ENCODE data around the gene HBP1.
A peak's percentile ranks its signal among the peaks of the same experiment; 100 is the strongest.
"Not testable (repeated sequence)": the region's sequence is repeated elsewhere in the genome, so short reads cannot be mapped to it uniquely, and the experiment has no call there.

HBP1 gene

DNA sequence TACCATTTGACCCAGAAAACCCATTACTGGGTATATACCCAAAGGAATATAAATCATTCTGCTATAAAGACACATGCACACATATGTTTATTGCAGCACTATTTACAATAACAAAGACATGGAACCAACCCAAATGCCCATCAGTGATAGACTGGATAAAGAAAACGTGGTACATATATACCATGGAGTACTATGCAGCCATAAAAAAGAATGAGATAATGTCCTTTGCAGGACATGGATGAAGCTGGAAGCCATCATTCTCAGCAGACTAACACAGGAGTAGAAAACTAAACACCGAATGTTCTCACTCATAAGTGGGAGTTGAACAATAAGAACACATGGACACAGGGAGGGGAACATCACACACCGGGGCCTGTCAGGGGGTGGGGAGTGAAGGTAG is 13.1 kb upstream of the HBP1 start:
- not testable (repeated sequence) for DNase-seq (ENCODE audit: low read depth in 2 of 2)

DNA sequence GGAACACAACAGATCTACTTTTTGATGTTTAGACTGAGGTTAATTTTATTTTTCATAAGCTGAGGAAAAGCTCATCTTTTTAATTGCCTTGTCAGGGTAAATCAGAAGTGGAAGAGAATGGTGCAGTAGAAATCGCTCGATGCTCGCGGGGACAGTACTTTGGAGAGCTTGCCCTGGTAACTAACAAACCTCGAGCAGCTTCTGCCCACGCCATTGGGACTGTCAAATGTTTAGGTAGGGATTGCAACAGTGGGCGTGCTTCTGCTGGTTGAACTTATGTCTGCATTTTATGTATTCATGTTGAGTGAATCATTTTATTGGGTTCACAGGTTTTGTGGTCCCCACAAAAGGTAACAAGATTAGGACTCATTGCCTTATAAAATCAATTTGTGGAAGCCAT is 11.7 kb upstream of the HBP1 start:
- no peak for DNase-seq (ENCODE audit: low read depth in 2 of 2)

DNA sequence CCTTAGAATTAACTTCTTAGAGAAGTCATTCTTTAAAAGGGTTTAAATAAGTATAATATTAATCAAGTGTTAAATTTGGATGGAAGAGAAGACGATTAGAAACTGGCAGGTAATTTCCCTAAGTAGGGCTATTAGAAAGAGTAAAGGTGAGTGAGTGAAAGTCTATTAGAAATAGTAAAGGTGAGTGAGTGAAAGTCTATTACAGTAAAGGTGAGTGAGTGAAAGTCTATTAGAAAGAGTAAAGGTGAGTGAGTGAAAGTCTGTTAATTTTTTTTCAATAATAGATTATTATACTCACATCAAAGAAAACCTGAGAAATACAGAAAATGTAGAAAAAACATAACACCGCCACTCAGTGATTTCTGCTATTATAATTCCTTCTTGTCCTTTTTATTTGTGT is 10.8 kb upstream of the HBP1 start:
- no peak for DNase-seq (ENCODE audit: low read depth in 2 of 2)

DNA sequence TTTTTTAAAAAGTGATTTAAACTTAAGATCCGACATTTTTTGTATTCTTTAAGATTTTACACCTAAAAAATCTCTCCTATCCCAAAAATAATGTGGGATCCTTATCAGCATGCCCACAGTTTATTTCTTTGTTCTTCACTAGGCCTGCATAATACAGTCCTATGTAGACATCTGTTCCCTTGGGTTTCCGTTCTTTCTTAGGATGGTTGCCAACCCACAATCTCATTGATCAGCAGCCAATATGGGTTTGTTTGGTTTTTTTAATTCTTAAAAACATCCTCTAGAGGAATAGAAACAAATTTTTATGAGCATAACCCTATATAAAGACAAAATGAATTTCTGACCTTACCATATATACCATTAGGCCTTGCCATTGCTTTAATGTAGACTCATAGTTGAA is 8.4 kb upstream of the HBP1 start:
- no peak for DNase-seq (ENCODE audit: low read depth in 2 of 2)

DNA sequence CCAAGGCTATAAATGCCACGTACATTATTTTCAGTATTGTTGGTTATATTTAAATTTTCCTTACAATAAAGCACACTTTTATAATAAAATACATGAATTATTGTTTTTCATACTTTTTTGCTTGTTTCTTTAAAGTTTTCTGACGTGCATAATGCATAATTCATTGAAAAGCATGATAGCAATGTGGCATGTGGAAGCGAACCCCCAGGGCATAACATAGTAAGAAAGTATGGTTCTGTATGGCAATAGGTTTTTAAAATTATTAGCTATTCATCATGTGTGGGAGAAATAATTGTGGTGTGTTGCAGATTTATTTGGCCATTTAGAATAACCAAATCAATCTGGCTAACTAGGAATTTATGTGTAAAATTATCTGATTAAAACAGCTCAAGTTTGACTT is 7.4 kb upstream of the HBP1 start:
- no peak for DNase-seq (ENCODE audit: low read depth in 2 of 2)

DNA sequence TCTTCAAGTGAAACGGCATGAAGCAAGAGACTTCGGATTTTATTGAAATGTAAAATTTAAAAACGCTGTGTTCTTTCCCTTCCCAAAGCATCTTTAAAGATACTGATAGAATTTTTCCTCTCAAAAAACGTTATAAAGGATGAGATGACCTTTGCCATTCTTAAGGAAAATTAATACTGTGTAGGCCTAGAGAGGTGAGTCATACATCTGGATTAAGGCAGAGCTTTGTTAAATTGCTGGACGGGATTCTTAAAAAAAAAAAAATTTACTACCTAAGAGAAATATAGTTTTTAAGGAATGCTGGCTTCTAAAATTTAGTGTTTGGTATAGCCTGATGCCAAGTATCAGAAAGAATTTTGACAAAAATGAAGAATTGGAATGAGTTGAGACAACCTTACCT is 6.3 kb upstream of the HBP1 start:
- DNase-seq (ENCODE audit: low read depth in 2 of 2): no peak

DNA sequence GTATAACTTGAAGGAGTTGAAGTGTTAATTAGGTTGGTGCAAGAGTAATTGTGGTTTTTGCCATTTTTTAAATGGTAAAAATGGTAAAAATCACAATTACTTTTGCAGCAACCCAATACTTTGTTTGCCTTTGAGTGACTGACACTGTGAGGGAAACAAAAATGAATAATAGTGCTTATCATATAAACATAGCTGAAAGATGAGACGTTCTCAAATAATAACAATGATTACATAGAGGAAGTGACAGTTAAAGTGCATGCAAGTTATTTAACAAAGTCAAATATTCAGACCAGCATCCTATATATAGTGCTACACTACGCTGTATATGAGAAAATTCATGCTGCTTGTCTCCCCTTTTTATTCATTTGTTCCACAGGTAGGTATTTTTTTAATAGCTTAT is 4.7 kb upstream of the HBP1 start:
- no peak for DNase-seq (ENCODE audit: low read depth in 2 of 2)

DNA sequence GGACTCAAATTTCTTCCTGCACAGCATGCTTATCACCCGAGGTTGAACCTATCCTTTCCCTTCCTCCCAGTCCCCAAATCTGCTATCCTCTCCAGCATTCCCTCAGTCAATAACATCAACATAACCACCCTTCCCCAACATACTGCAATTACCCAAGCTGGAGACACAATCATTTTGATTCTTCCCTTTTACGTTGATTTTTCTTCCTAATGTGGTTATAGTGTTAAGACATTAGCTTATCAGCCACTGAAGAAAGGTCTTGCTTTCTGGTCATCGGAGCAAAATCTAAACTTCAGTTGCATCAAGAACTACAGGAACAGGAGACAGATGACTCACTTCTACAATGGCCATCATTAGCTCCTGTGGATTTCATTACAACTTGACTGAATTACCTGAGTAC is 3.5 kb upstream of the HBP1 start:
- no peak for DNase-seq (ENCODE audit: low read depth in 2 of 2)

DNA sequence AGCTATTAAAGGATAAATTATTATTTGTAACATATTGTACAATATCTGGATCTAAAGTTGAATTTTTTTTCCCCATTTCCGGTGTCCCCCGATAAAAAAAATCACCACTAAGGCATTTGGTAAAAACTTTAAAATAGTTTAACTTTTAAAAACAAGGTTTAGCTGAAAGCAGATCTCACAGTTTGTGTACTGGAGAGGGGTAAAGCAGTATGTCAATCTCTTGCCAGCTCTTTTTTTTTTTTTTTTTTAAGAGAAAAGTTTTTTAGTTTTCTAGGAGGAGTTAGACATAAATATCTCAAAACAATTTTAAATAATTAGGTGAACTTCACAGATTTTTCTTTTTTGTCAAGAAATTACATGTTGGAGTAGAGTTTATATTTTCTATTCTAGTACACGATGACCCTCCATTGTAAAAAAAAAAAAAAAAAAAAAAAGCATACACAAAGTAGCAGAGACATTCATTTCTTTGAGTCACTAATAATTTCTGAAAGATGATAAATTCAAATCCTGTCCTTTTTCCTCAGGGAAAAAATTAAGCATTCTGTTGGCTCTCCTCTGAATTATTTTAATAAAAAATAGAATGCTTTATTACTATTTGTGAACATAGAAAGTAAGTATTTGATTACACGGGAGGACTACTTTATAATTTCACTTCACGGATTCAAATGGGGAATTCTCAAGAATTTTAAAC is 1.9 kb upstream of the HBP1 start:
- no peak for DNase-seq (ENCODE audit: low read depth in 2 of 2)

DNA sequence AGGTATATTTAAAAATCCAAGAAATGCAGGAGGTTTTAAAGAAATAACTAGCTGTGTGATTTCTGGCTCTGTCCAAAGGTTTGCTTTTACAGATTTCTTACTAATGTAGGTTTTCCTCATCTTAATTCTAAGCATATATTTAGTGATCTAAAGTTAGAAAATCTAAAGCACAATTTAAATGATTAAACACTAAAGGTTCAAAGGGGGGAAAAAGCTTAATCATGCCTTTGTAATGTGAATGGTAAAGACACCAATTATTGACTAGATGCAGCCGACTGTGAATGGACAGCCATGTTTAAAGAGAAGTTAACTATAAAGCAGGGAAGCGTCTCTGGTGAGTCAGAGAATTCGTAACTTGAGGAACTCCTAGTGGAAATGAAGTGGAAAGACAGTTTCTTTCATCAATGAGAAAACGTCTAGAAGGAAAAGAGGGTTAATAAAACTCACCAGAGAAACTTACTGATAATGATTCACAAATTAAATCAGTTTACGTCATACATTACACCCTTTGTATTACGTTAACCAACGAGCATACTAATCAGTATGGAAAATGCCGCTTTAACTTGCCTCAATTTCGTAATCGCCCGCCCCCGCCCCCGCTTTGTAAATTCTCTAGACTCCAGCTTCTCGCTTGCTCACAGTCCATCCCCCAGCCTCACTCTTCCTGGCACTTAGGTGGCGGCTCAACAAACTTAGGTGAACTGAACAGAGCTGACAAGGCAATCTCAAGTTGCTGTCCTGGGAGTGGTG is 1.1 kb upstream of the HBP1 start:
- DNase-seq (ENCODE audit: low read depth in 2 of 2): peak in 1 of 2 donors; percentile 44

DNA sequence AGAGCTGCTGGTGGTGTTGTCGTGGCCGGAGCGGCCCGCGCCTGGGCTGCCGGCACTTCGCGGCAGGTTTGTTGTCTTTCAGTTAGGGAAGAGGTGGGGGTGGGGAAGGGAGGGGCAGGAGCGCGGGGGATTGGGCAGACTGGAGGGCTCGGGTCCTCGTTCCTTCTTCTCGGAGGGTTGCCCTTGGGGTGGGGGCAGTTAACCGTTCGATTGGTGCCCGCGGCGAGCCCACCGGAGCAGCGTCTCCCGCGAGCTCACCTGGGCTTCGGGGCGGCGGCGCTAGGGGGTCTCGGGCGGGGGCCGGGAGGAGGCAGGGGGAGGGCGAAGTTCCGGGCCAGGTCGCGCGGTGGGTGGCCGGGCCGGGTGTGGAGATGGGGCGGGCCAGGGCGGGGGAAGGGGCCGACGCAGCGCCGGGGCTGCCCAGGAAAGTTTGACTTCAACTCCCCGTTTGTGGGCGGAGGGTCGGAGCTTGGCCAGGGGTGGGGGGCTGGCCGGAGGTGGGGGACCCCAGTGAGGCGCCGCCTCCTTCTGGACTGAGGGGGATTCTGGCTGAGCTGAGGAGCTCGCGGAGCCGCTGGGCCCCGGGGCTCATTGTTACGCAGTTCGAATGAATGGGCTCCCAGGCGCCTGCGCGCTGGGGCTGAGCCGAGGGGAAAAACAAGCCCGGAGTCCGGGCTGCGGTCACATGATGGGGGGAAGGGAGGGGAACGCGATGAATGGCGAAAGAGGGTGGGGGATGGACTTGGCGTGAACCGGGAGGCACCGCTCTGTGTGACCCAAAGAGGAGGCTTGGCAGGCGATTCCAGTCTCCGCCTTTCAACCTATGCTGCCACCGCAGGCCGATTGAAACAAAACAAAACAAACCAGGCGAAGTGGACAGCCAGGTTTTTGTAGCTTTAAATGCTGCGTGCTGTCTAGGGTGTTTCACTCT is 582 bp downstream of the HBP1 start:
- peak; percentile 67 to 70 for DNase-seq (ENCODE audit: low read depth in 2 of 2)

DNA sequence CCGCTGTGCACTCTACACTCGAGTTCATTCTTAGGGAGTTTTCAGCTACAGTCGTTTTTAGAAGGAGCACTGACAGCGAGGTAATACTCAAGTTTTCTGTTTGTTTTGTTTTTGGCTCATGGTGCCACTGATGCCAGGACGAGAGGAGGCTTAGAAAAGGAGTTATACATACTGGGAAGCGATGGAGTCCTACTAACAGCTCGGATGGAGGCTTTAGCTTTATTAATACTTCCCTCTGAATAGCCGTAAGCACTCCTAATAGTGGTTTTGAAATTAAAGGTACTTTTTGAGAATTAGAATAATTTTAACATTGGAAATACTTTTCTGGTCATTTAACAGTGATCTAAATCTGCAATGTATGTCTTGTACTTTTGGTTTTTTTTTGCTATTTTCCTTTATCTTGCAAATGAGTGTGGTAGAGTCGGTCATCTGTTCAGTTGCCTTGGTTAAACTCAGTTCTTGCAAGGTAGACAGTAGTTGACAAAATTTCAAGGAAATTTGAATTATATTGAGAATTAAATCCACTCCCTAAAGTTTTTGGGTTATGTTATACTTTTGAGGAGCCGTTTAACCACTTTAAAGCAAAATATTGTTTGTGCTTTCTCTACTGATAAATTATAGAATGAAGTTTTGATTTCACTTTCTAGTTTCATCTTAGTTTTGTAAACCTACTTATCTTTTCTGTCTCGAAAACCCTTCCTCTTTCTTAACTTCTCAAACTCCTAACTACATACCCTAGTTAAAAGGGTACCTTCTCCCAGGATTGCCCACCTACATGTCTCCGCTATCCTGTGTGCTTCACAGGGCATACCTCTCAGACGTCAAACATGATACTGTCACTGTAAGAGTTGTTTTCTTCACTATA is 1.5 kb downstream of the HBP1 start:
- no peak for DNase-seq (ENCODE audit: low read depth in 2 of 2)

DNA sequence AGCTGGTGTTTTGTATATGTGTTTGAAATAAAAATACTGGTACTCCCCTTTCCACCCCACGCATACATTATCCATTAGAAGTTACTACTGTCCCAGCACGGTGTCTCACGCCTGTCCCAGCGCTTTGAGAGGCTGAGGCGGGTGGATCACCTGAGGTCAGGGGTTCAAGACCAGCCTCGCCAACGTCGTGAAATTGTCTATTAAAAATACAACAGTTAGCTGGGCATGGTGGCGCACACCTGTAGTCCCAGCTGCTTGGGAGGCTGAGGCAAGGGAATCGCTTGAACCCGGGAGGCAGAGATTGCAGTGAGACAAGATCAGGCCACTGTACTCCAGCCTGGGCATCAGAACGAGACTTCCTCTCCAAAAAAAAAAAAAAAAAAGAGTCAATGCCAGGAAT is 2.7 kb downstream of the HBP1 start:
- DNase-seq (ENCODE audit: low read depth in 2 of 2): no peak

DNA sequence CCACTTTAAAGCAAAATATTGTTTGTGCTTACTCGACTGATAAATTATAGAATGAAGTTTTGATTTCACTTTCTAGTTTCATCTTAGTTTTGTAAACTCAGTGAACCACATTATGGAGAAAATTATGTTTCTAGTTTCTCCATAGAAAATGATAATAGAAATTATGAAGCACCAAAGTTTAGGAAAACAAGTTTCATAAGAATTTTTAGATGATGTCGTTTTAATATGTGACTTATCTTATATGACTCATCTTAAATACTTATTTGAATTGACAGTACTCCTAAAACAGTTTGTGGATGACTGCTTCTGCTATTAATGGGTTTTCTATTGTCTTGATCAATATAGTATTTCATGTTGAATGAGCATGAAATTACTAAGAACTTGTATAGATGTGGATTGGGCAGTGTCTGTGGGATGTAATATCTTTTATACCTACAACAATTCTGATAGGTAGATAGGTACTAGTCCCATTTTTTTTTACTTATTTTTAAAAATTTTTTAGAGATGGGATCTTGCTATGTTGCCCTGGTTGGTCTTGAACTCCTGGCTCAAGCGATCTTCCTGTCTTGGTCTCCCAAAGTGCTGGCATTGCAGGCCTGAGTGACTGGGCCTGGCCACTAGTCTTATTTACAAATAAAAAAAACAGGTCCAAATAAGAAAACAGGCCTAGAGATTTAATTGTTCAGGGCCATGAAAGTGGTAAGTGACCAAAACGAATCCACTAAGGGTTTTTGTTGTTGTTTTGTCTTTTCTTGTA is 3.7 kb downstream of the HBP1 start:
- DNase-seq (ENCODE audit: low read depth in 2 of 2): no peak

DNA sequence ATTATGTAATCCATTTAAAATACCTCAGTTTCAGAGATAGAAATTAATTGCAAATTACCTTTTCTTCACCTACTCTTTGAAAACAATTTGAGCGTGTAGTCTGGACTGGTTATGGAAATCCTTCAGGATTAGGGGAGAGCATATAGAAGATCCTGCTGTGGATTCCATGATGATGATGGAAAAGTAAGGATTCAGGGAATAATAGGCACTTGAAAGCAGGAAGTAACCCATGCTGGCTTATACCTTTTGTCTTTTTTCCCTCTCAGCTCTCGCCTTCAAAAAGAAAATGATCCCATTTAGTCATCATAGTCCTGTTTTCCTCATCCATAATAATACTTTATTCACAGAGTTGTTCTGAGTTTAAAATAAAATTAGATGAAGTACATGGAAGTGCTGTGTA is 4.4 kb downstream of the HBP1 start:
- no peak for DNase-seq (ENCODE audit: low read depth in 2 of 2)

DNA sequence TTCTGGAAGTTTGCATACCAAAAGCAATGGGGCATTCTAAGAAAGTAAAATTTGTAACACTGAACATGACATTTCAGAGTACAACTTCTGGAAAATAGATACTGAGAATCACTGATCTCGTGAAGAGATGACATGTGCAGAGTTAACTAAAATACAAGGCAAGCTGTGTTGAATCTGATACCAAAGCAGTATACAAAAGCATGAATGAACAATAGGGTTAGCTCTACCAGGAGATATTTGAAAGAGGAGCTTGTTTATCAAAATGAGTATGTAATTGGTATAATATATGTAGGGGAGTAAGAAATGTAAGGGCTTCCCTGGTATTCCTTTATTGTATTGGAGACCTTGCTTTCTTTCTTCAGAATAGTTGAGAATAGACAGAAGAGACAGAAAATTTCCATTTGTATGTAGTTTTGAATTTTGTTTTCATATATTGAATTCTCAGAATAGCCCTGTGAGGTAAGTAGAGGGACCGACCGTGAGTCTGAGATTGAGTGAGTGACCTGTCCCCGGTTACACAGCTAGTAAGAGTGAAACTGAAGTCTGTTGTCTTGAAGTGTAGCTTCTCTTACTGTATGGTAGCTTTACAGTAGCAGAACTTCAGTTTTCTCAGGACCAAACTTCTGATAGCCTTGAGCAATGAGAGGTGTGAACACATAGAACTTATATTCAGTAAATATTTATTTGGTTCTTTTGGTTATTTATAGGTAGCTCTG is 5.0 kb downstream of the HBP1 start:
- no peak for DNase-seq (ENCODE audit: low read depth in 2 of 2)

DNA sequence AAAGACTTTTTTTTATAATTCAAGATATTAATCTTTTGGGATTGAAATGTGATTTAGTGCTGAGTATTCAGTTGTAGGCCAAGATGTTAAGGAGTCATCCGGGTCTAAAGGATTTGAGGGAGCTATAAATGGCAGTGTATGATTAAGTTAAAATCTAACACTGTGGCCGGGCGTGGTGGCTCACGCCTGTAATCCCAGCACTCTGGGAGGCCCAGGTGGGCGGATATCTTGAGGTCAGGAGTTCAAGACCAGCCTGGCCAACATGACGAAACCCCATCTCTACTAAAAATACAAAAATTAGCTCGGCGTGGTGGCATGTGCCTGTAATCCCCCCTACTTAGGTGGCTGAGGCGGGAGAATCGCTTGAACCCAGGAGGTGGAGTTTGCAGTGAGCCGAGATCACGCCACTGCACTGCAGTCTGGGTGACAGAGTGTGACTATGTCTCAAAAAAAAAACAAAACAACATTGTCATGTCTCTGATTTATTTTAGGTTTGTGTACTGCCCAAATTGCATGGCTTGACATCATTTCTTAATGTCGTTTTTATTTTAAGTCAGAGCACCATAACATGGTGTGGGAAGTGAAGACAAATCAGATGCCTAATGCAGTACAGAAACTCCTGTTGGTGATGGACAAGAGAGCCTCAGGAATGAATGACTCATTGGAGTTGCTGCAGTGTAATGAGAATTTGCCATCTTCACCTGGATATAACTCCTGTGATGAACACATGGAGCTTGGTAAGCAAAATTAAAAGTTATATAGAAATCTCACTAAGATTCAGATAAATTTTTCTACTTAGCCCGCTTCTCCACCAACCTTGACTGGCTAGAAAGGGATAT is 10.7 kb downstream of the HBP1 start:
- no peak for DNase-seq (ENCODE audit: low read depth in 2 of 2)

DNA sequence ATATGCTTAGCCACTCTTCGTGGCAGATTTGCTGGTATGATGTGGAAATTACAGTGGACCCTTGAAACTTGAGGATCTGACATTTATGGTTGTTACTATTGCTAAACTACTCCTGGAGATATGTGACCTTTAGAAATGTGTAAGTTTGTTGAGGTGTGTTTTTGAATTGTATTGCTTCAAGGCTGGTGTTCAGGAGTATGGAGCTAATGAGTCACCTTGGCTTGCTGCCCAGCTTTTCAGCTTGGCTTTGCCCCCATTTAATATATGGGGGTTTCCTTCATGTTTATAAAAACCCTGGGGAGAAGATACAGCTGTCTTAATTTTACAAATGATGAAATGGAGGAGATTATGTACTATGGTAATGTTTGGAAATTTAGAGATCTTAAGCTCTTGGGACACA is 11.6 kb downstream of the HBP1 start:
- peak; percentile 54 to 69 for DNase-seq (ENCODE audit: low read depth in 2 of 2)

DNA sequence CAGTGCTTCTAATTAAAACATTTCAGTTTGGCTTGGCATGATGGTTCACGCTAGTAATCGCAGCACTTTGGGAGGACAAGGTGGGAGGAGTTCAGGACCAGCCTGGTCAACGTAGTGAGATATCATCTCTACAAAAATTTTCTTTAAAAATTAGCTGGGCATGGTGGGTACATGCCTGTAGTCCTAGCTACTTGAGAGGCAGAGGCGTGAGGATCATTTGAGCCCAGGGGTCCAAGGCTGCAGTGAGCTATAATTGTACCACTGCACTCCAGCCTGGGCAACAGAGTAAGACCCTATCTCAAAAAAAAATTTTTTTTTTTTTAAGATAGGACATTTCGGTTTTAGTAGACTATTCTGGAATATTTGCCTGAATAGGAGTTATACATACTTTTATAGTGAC is 12.4 kb downstream of the HBP1 start:
- no peak for DNase-seq (ENCODE audit: low read depth in 2 of 2)

Measured in stimulated activated CD8-positive, alpha-beta memory T cell treated with anti-CD3 and anti-CD28 coated beads, Interleukin-15, amount 100 ng/mL, for 4 hours (primary cell).